Neural cell (in vitro differentiated cells): ENCODE results near the gene IQSEC2. TPM values are rescaled to one million over a fixed set of nuclear protein-coding genes. Genes with fewer than 3 reads are reported as not detected.

Experiments
- H2AFZ ChIP-seq: fragments of 200-600, 300-800 bp; sonication (generic), shearing (Covaris generic); 2 replicates; pipeline ENCODE4 v1.6.0; 2014; ENCODE audit warnings: low read depth, mild to moderate bottlenecking, antibody characterized with exemption, low read length, moderate library complexity
- H3F3A ChIP-seq: fragments of 200-600 bp; shearing (Covaris generic); 2 replicates; pipeline ENCODE4 v1.6.1; 2016; ENCODE audit warnings: mild to moderate bottlenecking, moderate library complexity, mixed read lengths, antibody characterized with exemption, low read length; ENCODE audit not compliant: insufficient read depth, poor library complexity, severe bottlenecking
- H3K27ac ChIP-seq: fragments of 200-600, 300-800 bp; sonication (generic), shearing (Covaris generic); 2 replicates; pipeline ENCODE4 v1.5.1; 2014; ENCODE audit warnings: mild to moderate bottlenecking, low read length, moderate library complexity
- H3K27me3 ChIP-seq: fragments of 300-800, 200-600 bp; sonication (generic), shearing (Covaris generic); 2 replicates; pipeline ENCODE4 v1.6.0; 2014; ENCODE audit warnings: mild to moderate bottlenecking, low read depth, low read length, moderate library complexity; ENCODE audit not compliant: insufficient read depth
- H3K36me3 ChIP-seq: fragments of 300-800, 200-600 bp; sonication (generic), shearing (Covaris generic); 2 replicates; pipeline ENCODE4 v1.5.1; 2014; ENCODE audit warnings: mild to moderate bottlenecking, antibody characterized with exemption, low read length, moderate library complexity; ENCODE audit not compliant: insufficient read depth
- H3K4me2 ChIP-seq: fragments of 300-800, 200-600 bp; sonication (generic), shearing (Covaris generic); 2 replicates; pipeline ENCODE4 v1.6.0; 2014; ENCODE audit warnings: mild to moderate bottlenecking, low read length
- H3K4me3 ChIP-seq: fragments of 300-800, 200-600 bp; sonication (generic), shearing (Covaris generic); 2 replicates; pipeline ENCODE4 v1.5.1; 2014; ENCODE audit warnings: mild to moderate bottlenecking, low read length, moderate library complexity
- H3K79me2 ChIP-seq: fragments of 200-600 bp; shearing (Covaris generic); replicated peaks from 2 replicates; pipeline ENCODE4 v1.6.0; 2014; ENCODE audit warnings: mild to moderate bottlenecking, low read length, moderate library complexity; ENCODE audit not compliant: insufficient read depth
- H3K9ac ChIP-seq: fragments of 300-800, 200-600 bp; sonication (generic), shearing (Covaris generic); 2 replicates; pipeline ENCODE4 v1.6.1; 2016; ENCODE audit warnings: mild to moderate bottlenecking, low read length, mixed read lengths
- H3K9me2 ChIP-seq: fragments of 200-600 bp; shearing (Covaris generic); 2 replicates; pipeline ENCODE4 v1.6.1; 2016; ENCODE audit warnings: mild to moderate bottlenecking, low read length, mixed read lengths; ENCODE audit not compliant: insufficient read depth
- H3K9me3 ChIP-seq: fragments of 200-600, 300-800 bp; sonication (generic), shearing (Covaris generic); 2 replicates; pipeline ENCODE4 v1.6.1; 2016; ENCODE audit warnings: mild to moderate bottlenecking, mixed run types, low read length, moderate library complexity, mixed read lengths
- H4K20me1 ChIP-seq: fragments of 200-600 bp; shearing (Covaris generic); 2 replicates; pipeline ENCODE4 v1.6.1; 2016; ENCODE audit warnings: mild to moderate bottlenecking, mixed run types; ENCODE audit not compliant: insufficient read depth
- CTCF ChIP-seq: fragments of 450-650 bp; IDR thresholded peaks from 2 replicates; pipeline ENCODE4 v1.5.1; 2014; ENCODE audit warnings: antibody characterized with exemption, mild to moderate bottlenecking, moderate library complexity; ENCODE audit not compliant: poor library complexity, severe bottlenecking
- EP300 ChIP-seq: fragments of 450-650 bp; conservative IDR thresholded peaks from 2 replicates; pipeline ENCODE4 v1.6.1; 2014; ENCODE audit warnings: antibody characterized with exemption, mild to moderate bottlenecking, moderate library complexity; ENCODE audit not compliant: poor library complexity, severe bottlenecking
- EZH2 ChIP-seq: fragments of 200-600, 300-800 bp; shearing (Covaris generic), sonication (generic); IDR thresholded peaks from 2 replicates; pipeline ENCODE4 v1.6.1; 2014; ENCODE audit warnings: antibody characterized with exemption, low read length, borderline replicate concordance, mild to moderate bottlenecking; ENCODE audit not compliant: insufficient read depth, poor library complexity, severe bottlenecking
- MXI1 ChIP-seq: fragments of 450-650 bp; conservative IDR thresholded peaks from 2 replicates; pipeline ENCODE4 v1.6.1; 2014; ENCODE audit warnings: antibody characterized with exemption, mild to moderate bottlenecking; ENCODE audit not compliant: poor library complexity, severe bottlenecking
- POLR2AphosphoS5 ChIP-seq: IDR thresholded peaks from 2 replicates; pipeline ENCODE4 v1.6.1; 2012
- RAD21 ChIP-seq: fragments of 450-650 bp; conservative IDR thresholded peaks from 2 replicates; pipeline ENCODE4 v1.6.1; 2014; ENCODE audit warnings: antibody characterized with exemption, mild to moderate bottlenecking, moderate library complexity
- SMC3 ChIP-seq: fragments of 450-650 bp; conservative IDR thresholded peaks from 2 replicates; pipeline ENCODE4 v1.6.1; 2014; ENCODE audit warnings: antibody characterized with exemption, mild to moderate bottlenecking, moderate library complexity; ENCODE audit not compliant: poor library complexity
- TAF1 ChIP-seq: IDR thresholded peaks from 2 replicates; pipeline ENCODE4 v1.6.1; 2012; ENCODE audit warnings: low read depth
- polyA plus RNA-seq: library from polyadenylated mRNA; depleted of rRNA; stranded (reverse); fragments of >200 nt; gene quantifications from 2 replicates; pipeline ENCODE4 v1.2.3, GENCODE V29; 2014
- TF ChIP-seq, protein P1 (sequence below): IDR thresholded peaks from 2 replicates; pipeline ENCODE4 v1.6.1; 2012; ENCODE audit warnings: borderline replicate concordance

The IQSEC2 gene
- polyA plus RNA-seq, 1 donor from 2014 or later: 2.4 TPM

DNA sequence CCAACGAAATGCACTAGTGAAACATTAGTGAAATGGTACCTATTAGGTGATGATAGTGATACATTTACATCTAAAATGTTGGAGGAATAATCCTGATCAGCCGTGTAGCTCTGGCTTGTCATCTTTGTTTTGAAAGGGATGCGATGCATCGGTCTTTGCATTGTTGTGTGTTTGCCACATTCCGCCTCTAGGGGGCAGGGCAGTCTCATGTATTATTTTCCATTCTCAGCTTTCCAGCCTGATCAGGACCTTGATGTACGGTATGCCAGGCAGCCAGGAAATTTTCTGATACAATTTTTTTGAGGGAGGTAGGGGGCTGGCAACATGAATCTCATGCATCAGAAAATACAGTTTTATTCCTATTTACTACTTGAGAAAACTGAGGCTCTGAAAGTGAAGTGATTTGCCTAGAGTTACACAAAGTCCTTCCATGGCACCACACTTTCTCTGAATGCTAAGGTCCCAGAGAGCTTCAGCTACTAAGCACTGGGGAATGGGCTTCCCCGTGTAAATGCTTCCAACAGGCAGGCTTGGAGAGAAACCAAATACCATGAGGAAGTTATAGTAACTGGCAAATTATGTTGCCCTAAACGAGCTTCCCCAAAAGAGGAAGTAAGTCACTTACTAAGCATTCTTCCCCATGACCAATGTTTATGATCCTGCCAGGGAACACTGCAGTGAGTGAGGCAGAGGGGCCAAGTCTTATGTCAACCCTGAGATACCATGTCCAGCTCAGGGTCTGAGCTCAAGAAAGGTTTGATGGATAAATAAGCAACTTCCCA, 31.8 kb upstream of the IQSEC2 start:
- H3K79me2 ChIP-seq: no peaks in the 10 kb centered on the region
- no peaks in the 10 kb centered on the region for H3K9me2 ChIP-seq
- peak overlapping the region; percentile 36 for H3K9ac ChIP-seq
- no peak for TF ChIP-seq MXI1
- TF ChIP-seq CTCF: peak; percentile 79
- peak; percentile 71 for TF ChIP-seq SMC3
- TF ChIP-seq RAD21: peak; percentile 81
- no peak overlapping the region for H2AFZ ChIP-seq
- H3K9me3 ChIP-seq: no peaks in the 10 kb centered on the region
- peak overlapping the region; percentile 41 for H3K27ac ChIP-seq
- H3K4me3 ChIP-seq: no peak overlapping the region
- no peaks in the 10 kb centered on the region for H3K36me3 ChIP-seq
- no peaks in the 10 kb centered on the region for H3K27me3 ChIP-seq
- no peaks in the 10 kb centered on the region for H3F3A ChIP-seq
- H3K4me2 ChIP-seq: no peak overlapping the region
- no peaks in the 10 kb centered on the region for H4K20me1 ChIP-seq

DNA sequence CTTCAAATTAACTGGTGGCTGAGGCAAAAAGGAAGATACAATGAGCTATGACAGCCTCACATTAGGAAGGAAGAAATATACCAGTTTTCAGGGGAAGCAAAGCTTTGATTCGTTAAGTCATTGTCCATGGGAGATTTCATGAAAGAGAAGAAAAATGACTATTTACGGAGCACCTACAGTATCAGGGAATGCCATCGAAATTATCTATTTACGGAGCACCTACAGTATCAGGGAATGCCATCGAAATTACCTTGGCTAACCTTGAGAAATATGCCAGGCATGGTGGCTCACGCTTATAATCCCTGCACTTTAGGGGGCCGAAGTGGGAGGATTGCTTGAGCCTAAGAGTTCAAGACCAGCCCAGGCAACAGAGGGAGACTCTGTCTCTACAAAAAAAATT, 28.5 kb upstream of the IQSEC2 start:
- no peaks in the 10 kb centered on the region for H3F3A ChIP-seq
- H3K9me2 ChIP-seq: no peaks in the 10 kb centered on the region
- H3K9me3 ChIP-seq: no peaks in the 10 kb centered on the region
- no peak overlapping the region for H3K4me2 ChIP-seq
- H3K27ac ChIP-seq: no peak overlapping the region
- TF ChIP-seq MXI1 (no peak), SMC3 (no peak), RAD21 (no peak), POLR2AphosphoS5 (no peak), CTCF (no peak), EZH2 (no peak), EP300 (no peak), TAF1 (no peak)
- TF ChIP-seq, protein P1, sequence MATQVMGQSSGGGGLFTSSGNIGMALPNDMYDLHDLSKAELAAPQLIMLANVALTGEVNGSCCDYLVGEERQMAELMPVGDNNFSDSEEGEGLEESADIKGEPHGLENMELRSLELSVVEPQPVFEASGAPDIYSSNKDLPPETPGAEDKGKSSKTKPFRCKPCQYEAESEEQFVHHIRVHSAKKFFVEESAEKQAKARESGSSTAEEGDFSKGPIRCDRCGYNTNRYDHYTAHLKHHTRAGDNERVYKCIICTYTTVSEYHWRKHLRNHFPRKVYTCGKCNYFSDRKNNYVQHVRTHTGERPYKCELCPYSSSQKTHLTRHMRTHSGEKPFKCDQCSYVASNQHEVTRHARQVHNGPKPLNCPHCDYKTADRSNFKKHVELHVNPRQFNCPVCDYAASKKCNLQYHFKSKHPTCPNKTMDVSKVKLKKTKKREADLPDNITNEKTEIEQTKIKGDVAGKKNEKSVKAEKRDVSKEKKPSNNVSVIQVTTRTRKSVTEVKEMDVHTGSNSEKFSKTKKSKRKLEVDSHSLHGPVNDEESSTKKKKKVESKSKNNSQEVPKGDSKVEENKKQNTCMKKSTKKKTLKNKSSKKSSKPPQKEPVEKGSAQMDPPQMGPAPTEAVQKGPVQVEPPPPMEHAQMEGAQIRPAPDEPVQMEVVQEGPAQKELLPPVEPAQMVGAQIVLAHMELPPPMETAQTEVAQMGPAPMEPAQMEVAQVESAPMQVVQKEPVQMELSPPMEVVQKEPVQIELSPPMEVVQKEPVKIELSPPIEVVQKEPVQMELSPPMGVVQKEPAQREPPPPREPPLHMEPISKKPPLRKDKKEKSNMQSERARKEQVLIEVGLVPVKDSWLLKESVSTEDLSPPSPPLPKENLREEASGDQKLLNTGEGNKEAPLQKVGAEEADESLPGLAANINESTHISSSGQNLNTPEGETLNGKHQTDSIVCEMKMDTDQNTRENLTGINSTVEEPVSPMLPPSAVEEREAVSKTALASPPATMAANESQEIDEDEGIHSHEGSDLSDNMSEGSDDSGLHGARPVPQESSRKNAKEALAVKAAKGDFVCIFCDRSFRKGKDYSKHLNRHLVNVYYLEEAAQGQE: no peak
- H3K9ac ChIP-seq: no peak overlapping the region
- no peaks in the 10 kb centered on the region for H3K27me3 ChIP-seq
- no peaks in the 10 kb centered on the region for H3K79me2 ChIP-seq
- H4K20me1 ChIP-seq: no peaks in the 10 kb centered on the region
- H2AFZ ChIP-seq: no peak overlapping the region
- H3K4me3 ChIP-seq: no peak overlapping the region
- H3K36me3 ChIP-seq: no peaks in the 10 kb centered on the region
